Fibroblast of gingiva (primary cell): ENCODE data around the gene SYCP3.
A peak's percentile ranks its signal among the peaks of the same experiment; 100 is the strongest.
"Not testable (repeated sequence)": the region's sequence is repeated elsewhere in the genome, so short reads cannot be mapped to it uniquely, and the experiment has no call there.

ENCODE experiments used
- DNase-seq: peaks from one replicate; pipeline ENCODE4 v3.0.0-alpha.2; 2011; ENCODE audit warnings: low read depth

Gene SYCP3

DNA sequence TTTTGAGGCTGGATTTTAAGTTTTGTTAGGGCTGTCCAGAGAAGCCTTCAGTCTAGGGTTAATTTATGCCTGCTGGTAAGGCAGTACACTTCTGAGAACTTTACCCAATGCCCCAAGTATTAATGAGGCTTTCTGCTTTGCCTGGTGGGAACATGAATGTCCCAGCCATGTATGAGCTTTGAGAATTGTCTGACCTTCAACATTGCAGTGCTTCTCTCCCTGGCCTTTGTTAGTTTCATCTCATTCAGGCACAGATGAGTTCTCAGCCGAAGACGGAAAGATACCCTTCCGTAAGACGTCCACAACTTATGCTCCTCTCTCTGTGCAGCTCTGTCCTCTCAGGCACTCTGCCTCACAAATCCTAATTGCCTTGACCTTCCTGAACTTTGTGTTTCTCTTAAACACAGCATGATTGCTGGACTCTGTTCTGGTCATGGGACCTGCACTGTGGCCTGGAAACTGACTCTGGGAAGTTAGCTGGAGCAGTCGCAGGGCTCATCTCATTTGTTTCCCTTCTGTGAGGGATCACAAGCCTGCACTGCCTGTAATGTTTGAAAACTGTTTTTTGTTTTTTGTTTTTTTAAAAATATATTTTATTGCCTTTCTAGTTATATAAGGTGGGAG, 26.1 kb downstream of the SYCP3 start:
- DNase-seq: no peak

DNA sequence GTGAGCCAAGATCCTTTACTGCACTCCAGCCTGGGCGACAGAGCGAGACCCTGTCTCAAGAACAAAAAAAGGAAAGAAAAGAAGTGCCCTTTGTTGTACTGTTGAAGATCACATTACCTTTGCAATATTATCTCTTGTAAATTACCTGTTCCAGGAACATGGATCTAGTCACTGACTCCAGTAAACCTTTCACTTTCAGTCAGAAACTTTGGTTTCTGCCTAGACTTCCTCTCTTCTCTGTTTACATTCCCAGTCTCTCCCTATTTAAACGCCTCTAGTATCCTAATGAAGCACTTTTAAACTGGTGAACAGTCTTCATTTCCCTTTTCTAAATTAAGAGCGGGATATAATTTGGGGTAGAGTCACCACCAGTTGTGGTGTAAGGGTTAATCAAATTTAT, 29.0 kb downstream of the SYCP3 start:
- DNase-seq: no peak

DNA sequence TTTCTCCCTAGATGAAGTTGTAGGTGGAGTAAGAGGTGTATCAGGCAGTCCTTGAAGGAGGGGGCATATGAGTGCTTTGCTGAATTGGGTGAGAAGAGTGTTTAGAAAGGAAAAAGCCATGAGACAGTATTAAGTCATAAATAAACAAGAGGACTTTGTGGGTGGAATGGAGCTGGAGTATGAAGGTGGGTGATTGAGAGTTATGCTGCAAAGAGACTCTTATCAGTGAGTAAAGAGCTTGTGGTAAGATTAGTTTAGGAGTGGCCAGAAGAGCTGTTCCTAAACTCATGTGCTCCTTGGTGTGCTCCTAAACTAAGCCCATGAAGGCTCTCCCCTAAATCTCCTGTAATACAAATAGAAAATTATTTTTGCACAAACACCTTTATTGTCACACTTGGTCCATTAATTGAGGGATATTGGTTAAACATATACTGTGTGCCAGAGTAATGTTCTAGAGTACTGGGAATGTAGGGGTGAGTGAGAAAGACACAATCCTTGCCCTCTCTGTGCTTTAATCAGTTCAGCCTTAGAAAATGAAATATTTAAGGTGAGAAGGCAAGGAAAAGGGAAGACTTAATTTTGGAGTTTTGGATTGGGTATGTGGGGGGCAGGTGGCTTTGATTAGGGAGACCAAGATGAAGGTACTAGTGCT, 32.0 kb downstream of the SYCP3 start:
- DNase-seq: no peak

DNA sequence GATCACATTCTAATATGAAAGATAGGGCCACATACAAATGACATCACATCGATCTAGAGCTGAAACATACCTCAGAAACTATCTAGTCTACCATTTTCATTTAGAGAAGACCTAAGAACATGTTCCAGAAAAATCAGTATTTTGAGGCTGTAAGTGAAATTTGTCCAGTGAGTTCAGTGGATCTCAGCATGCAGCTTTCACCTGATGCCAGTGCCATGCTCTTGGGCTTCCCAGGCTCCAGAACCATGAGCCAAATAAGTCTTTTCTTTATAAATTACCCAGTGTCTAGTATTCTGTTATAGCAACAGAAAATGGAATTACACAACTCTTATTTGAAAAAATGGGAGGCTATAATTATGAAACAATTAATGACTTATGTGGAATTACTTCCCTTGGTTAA, 32.9 kb downstream of the SYCP3 start:
- no peak for DNase-seq

DNA sequence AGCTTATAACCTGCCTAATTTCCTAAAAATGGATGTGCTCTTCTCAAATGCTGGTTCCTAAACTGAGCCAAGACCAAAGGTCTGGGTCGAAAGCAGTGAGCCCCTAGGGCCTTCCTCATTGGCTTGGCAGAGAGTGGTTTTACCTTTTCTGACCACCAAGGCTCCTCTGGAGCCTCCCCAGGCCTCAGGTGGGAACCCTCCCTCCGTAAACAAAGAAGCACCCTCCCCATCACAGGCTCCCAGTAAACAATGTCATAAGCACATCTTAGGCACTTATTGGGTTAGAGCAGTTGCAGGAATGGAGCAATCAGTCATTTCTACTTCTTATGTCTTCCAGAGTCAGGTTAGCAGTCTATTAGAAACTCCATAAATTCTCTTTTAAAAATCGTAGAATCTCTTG, 35.8 kb downstream of the SYCP3 start:
- no peak for DNase-seq

DNA sequence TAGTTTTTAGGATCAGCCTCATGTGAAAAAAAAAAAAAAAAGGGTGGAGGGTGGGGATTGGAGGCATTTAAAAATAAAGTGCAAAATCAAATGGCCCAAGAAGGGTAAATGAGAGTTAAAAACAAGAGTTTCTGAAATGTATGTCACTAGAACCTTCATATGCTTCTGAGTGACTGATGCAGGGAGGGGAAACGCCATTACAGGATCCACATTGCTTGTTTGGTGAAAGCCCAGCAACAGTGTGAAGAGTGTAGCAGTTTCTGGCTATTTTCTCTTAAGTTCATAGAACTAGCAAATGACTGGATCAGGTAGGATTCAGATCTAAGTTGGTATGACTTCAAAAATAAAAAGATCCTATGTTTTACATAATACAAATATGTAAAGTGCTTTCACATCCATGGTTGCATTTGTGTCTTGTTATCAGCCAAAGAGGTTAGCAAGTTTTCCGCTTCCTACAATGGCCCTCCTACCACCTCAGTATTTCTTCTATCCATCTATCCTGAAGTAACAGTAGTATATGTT, 38.9 kb downstream of the SYCP3 start:
- no peak for DNase-seq

DNA sequence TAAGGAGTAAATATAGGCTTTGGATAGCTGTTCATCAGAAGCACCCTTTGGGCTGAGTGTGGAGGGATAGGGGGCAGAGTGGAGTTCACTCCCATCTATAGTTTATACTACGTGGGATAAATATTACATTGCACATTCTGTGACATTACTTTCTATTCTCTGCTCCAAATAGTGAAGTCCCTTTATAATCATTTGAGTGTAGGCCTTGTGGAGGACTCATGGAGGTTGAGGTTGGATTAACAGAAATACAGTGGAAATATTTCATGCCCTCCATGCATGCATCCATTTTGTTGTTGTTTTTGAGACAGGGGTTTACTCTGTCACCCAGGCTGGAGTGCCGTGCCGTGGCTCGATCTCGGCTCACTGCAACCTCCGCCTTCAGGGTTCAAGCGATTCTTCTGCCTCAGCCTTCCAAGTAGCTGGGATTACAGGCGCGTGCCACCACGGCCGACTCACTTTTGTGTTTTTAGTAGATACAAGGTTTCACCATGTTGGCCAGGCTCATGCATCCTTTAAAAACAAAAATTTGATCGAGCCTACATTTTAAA, 40.4 kb downstream of the SYCP3 start:
- DNase-seq: no peak

DNA sequence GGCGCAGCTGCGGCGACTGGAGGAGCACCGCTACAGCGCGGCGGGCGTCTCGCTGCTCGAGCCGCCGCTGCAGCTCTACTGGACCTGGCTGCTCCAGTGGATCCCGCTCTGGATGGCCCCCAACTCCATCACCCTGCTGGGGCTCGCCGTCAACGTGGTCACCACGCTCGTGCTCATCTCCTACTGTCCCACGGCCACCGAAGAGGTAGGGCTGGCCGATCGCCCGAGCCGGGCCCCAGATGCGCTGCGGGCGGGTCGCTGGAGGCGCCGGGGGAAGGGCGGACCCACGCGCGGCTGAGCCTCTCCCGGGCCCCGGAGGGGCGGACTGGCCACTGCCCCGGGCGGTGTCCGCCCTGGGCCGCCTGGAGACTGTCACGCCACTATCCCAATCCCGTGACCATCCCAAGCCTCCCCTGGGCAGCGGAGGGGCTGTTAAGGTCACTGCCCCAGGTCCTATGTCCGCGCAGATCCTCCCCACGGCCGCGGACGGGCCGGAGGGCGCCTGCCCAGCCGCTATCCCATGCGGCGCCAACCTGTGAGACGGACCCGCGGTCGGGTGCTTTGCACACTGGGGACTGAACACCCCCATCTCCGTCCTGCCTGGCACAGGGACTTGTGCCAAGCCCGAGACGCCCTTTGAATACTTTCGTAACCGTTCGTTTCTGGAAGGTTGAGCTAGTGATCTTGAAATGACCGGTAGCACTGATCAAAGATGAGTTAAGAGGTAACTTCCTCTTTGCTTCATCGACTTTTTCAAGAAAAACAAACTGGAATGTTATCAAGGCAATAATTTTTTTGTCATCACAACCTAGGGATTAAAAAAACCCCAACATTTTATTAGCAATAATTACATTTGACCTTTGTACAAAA, 41.1 kb downstream of the SYCP3 start:
- peak; percentile 41 for DNase-seq

DNA sequence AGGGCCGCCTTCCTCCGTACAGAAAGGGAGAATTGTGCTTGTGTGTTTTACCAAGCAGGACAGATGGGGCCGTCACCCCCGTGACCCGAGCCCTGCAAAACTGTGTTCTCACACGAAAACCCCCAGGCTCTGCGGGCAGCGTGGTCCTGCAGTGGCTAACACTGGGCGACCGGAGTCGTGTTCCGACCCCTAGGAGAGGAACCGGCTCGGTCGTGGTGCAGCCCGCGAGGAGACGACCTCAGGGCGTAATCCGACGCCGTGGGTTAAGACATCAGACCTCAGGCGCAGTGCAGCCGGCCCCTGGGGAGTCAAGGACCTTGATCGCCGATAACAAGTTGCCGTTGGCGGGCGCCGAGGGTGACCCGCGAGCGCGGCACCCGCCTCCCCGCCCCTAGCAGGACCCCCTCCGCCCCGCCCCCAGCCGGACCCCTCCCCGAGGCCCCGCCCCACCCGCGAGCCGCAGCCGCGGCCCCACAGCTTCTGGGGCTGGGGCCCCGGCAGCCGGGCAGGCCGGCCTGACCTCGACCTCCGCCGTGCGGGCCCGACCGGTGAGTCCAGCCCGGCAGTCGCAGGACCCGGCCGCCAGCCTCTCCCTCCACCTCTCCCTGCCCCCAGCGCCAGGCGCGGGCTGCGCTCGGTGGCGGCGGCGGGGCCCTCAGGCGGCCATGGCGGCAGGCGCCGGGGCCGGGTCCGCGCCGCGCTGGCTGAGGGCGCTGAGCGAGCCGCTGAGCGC, 41.9 kb downstream of the SYCP3 start, which contains the start of gene CHPT1:
CHPT1 (plus strand) TSS at position 444 of the 733 bp plus-strand sequence; CDS start at position 666, 222 bp downstream.
- DNase-seq: peak; percentile 35

DNA sequence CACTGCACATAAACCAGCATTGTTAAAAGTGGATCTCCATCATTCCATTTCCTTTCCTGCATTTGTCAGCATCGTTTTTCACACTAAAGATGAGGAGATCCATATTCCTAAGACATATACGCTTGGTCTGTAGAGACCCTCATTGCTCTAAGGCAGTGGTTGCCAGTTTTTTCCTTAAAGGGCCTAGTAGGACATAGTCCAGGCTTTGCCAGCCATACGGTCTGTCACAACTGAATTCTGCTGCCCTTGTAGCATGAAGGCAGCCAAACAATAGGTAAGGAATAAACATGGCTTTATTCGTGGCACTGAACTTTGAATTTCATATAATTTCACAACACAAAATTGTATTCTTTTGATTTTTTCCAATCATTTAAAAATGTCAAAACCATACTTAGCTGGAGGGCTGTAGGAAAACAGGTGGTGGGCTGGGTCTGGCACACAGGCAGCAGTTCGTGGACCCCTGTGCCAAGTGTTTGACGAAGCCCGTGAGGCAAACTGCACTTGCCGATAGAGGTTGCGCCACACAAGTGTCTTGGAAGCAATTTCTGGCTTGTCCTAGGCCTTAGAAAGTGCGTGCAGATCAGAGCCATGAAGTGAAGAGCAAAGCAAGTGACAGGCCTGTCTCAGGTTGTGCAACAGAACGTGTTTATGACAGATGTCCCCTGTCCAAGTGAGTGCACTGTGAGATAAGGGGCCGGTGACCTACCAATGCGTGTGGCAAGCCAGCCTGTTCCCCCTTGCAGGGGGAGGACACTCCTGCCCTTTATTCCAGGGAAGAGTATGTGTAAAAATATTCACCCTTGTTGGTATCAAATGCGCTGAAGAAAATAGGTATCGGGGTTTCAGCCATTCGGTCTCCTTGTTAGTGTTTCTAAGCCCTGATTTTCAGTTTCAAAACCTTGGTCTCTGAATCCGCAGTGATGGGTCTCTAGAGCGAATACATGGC, 42.7 kb downstream of the SYCP3 start:
- DNase-seq: peak; percentile 22

DNA sequence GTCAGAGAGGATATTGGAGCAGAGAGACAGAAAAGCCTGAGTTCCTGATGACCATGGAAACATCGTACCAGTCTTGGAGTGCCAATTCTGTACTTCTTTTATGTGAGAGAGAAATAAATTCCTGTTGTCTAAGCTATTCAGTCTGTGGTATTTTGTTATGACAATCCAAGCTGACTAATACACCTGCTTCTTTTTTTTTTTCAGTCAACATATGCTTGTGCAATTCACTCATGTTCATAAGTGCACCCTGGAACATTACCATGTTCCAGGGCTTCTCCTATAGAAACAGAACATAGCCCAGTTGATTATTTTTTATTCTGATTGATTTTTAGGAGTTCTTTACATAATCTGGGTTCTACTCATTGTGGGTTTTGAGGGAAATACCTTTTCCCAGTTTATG, 43.6 kb downstream of the SYCP3 start:
- DNase-seq: no peak

DNA sequence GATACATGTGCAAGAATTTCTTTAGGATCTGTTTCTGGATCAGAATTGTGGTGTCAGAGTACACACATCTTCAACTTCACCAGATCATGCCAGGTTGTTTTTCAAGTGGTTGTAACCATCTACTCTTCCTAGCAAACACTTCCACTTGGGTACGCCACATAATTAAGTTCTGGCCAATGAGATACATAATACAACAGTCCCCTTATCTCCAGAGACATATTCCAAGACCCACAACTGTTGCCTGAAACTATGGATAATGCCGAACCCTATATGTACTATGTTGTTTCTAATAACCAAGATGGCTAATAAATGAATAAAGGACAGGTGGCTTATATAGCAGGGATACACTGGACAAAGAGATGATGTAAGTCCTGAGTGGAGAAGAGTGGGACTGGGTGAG, 44.3 kb downstream of the SYCP3 start:
- DNase-seq: no peak

DNA sequence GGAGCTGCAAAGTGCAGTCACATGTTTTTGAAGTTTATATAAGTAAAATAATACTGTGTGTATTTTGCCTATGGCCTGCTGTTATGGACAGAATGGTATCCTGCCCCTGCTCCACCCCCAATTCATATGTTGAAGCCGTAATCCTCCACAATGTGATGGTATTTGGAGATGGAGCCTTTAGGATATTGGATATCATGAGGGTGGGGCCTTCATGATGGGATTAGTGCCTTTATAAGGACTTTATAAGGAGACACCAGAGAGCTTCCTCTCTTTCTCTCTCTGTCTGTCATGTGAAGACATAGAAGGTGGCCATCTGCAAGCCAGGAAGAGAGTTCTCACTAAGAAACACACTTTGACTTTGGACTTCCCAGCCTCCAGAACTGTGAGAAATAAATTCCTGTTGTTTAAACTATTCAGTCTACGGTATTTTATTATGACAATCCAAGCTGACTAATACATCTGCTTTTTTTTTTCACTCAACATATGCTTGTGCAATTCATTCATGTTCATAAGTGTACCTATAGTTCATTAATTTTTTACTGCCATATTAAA, 44.9 kb downstream of the SYCP3 start:
- no peak for DNase-seq

DNA sequence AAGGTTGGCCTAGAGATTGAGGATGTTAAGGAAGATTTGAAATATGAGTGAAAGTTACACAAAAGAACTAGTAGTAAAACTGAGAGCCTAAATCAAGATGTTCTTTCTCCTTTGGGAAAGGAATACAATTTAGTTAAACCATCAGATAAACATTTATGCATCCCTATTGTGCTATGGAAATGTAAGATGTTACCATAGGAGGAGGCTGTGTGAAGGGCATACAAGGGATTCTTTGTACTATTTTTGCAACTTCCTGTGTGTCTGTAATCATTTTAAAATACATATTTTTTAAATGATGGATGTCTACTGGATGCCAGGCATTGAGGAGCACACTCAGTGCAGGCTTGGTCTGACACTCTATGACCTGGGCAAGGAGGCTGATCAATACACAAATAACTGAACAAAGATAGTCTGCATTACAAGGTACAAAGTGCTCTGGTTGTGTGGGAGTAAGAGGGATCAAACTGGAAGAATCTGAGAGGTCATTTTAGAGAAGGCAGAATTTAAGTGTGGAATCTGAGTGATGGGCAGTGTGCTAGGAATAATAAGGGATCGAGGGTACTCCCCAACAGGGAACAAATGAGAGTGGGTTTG, 47.7 kb downstream of the SYCP3 start:
- DNase-seq: no peak

DNA sequence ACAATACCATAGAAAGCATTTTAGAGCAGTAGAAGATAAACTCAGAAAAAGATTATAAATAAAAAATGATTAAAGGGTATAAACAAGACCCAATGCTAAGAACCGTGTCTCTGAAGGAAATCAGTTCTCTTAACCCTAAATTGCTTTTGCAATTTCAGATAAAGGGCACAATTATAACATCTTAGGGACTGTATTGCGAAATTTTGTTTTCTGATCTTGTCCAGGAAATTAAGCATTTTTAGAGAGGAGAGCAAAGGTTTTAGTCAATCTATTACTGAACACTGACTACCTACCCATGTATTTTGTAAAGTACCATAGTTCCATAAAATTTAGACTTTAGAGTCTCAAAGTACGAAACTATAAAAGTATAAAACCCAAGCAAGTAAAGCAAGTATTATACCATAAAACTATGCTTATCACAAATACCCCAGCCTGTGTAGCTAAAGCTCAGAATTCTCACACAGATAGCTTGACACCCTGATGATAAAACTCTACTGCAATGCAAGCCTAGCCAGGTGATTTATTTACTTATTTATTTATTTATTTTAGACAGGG, 48.6 kb downstream of the SYCP3 start:
- no peak for DNase-seq

DNA sequence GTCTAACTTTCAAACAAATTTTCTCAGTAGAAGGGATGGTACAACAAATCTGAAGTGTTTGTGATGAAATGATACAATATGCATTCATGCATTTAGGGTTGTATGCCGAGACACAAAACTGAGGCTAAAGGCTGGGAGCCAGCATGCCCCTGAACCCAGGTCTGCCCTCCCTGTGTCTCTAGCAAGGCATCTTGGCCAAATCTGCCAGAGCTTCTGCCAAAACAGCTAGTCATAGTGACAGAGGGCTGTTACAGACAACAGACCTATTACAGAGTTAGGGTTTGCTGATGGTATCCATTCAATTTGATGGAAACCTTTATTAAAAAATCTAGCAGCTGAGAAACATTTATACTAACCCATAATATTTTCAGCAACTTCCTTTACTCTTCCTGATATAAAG, 53.1 kb downstream of the SYCP3 start:
- DNase-seq: no peak

DNA sequence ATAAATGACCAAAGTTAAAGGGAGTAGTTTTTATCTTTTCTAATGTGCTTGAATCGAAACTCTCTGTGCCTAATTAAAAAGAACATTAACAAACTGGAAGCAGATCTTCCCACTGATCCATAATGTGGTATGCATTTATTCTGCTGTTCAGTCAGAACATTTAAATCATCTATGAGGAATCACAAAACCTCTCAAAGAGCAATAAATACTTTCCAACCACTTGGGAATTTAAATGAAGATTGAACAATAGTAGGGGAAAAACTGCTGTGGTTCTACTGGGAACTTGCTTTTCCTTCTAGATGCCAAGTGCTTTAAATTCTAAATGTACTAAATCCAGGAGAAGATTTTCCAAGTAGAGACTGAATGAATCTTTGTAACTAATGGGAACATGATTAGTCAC, 54.2 kb downstream of the SYCP3 start:
- no peak for DNase-seq

DNA sequence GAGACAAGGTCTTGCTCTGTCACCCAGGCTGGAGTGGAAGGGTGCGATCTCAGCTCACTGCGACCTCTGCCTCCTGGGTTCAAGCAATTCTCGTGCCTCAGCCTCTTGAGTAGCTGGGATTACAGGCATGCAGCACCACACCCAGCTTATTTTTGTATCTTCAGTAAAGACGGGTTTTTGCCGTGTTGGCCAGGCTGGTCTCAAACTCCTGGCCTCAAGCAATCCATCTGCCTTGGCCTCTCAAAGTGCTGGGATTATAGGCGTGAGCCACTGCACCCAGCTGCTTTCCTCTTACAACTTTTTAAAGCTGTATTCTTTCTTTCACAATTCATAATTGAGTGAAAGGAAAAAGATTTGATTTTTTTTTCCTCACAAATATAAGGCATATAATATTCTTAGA, 57.6 kb downstream of the SYCP3 start:
- DNase-seq: not testable (repeated sequence)

DNA sequence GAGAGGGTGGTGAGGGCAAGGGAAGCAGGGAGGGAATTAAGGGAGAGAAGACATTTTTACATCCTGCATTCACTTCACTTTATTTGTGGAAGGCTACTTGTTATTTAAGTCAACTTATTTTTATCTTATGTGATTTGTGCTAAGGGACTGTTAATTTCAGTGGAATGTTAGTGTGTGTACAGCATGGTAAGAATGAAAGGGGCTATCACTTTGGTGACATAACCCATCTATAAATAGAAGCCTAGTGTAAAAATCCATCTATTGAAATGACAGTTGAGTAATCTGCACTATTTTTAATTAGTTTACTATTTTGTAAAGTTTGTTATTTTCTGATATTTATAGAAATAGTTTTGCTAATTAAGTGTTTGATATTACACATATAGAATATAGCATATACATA, 58.6 kb downstream of the SYCP3 start:
- DNase-seq: no peak

DNA sequence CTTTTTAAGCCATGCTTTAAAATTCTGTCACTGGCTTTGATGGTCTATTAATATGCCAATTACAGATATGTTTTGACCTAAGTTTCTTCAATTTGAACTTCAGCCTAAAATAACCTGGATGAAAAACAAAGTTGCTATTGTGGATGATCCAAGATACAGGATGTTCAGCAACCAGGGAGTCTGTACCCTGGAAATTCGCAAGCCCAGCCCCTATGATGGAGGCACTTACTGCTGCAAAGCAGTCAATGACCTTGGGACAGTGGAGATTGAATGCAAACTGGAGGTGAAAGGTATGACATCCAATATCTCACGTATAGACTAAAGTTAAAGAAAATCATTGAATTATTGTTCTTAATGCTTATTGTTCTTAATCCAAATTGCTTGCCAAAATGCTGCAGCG, 59.0 kb downstream of the SYCP3 start:
- no peak for DNase-seq
